ENCODE results near the gene GRHL3. TPM values are rescaled to one million over a fixed set of nuclear protein-coding genes. Genes with fewer than 3 reads are reported as not detected.

The GRHL3 gene
- total and polyA plus RNA-seq, 4 donors: 0.07 to 0.09 (median 0.09) TPM

DNA sequence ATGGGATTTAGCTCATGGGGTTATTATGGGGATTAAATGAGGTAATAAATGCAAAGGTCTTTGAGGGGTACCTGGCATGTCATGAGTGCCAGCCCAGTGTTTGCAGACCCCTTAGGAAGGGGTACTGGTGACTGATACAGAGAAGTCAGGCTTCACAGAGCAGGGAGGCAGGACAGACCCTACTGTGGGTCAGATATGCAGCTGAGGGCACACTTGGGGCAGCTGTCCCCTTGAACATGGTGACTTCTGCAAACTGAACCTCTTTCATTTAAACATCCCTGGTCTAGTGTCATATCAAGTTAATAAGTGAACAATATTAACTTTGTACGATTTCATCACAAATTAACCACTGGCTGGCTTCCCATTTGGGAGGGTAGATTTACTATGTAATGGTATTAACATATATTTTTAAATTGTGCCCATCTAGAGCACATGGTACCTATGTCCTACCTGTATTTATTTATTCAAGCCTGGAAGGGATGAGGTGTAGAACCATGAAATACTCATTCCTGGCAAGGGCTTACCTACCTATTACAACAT is 68.5 kb downstream of the GRHL3 start:
- Histone ChIP-seq H3K4me3 (ENCODE audit: low read depth in 1 of 3, low read length in 3 of 3) (no peak overlapping the region), H3K4me1 (ENCODE audit: control insufficient read depth in 4 of 4, insufficient read depth in 4 of 4, low read length in 3 of 4) (peaks cover 2 to 42% (median 42%) of the 10 kb centered on the region in 4 donors), H3K9me3 (ENCODE audit: control insufficient read depth in 4 of 4, low read length in 3 of 4) (no peaks in the 10 kb centered on the region), H3K36me3 (ENCODE audit: control insufficient read depth in 4 of 4, insufficient read depth in 3 of 4, low read depth in 1 of 4, low read length in 3 of 4) (no peaks in the 10 kb centered on the region), H3K27ac (ENCODE audit: low read depth in 1 of 2, low read length in 2 of 2) (peak overlapping the region; percentile 19 to 60), H3K27me3 (ENCODE audit: control insufficient read depth in 4 of 4, insufficient read depth in 4 of 4, low read length in 3 of 4) (no peaks in the 10 kb centered on the region), H3K9ac (ENCODE audit: low read depth in 1 of 2, low read length in 2 of 2) (no peak overlapping the region)
- TF ChIP-seq, protein P1, sequence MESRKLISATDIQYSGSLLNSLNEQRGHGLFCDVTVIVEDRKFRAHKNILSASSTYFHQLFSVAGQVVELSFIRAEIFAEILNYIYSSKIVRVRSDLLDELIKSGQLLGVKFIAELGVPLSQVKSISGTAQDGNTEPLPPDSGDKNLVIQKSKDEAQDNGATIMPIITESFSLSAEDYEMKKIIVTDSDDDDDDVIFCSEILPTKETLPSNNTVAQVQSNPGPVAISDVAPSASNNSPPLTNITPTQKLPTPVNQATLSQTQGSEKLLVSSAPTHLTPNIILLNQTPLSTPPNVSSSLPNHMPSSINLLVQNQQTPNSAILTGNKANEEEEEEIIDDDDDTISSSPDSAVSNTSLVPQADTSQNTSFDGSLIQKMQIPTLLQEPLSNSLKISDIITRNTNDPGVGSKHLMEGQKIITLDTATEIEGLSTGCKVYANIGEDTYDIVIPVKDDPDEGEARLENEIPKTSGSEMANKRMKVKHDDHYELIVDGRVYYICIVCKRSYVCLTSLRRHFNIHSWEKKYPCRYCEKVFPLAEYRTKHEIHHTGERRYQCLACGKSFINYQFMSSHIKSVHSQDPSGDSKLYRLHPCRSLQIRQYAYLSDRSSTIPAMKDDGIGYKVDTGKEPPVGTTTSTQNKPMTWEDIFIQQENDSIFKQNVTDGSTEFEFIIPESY (IDR thresholded peaks at IDR 0.05): no peak
- TF ChIP-seq, protein P2, sequence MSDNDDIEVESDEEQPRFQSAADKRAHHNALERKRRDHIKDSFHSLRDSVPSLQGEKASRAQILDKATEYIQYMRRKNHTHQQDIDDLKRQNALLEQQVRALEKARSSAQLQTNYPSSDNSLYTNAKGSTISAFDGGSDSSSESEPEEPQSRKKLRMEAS (IDR thresholded peaks at IDR 0.05): no peak
- TF ChIP-seq GABPA (IDR thresholded peaks at IDR 0.05 in 1 of 2, conservative IDR thresholded peaks at IDR 0.05 in 1 of 2) (no peak), JUND (IDR thresholded peaks at IDR 0.05) (no peak), FOXA2 (IDR thresholded peaks at IDR 0.05) (no peak), EGR1 (IDR thresholded peaks at IDR 0.05; ENCODE audit: low read depth in 2 of 2) (no peak), RAD21 (IDR thresholded peaks at IDR 0.05) (peak in 1 of 2 donors; percentile 5), NR2F2 (IDR thresholded peaks at IDR 0.05) (no peak), YY1 (IDR thresholded peaks at IDR 0.05) (no peak), FOXA1 (IDR thresholded peaks at IDR 0.05) (no peak), RXRA (IDR thresholded peaks at IDR 0.05) (peak in 1 of 2 donors; percentile 40), SP1 (IDR thresholded peaks at IDR 0.05) (peak; percentile 11), HNF4A (conservative IDR thresholded peaks at IDR 0.05) (peak in 1 of 2 donors; percentile 9), HNF4G (IDR thresholded peaks at IDR 0.05) (no peak)
- TF ChIP-seq, protein P3, sequence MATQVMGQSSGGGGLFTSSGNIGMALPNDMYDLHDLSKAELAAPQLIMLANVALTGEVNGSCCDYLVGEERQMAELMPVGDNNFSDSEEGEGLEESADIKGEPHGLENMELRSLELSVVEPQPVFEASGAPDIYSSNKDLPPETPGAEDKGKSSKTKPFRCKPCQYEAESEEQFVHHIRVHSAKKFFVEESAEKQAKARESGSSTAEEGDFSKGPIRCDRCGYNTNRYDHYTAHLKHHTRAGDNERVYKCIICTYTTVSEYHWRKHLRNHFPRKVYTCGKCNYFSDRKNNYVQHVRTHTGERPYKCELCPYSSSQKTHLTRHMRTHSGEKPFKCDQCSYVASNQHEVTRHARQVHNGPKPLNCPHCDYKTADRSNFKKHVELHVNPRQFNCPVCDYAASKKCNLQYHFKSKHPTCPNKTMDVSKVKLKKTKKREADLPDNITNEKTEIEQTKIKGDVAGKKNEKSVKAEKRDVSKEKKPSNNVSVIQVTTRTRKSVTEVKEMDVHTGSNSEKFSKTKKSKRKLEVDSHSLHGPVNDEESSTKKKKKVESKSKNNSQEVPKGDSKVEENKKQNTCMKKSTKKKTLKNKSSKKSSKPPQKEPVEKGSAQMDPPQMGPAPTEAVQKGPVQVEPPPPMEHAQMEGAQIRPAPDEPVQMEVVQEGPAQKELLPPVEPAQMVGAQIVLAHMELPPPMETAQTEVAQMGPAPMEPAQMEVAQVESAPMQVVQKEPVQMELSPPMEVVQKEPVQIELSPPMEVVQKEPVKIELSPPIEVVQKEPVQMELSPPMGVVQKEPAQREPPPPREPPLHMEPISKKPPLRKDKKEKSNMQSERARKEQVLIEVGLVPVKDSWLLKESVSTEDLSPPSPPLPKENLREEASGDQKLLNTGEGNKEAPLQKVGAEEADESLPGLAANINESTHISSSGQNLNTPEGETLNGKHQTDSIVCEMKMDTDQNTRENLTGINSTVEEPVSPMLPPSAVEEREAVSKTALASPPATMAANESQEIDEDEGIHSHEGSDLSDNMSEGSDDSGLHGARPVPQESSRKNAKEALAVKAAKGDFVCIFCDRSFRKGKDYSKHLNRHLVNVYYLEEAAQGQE (IDR thresholded peaks at IDR 0.05): no peak
- TF ChIP-seq, protein P4, sequence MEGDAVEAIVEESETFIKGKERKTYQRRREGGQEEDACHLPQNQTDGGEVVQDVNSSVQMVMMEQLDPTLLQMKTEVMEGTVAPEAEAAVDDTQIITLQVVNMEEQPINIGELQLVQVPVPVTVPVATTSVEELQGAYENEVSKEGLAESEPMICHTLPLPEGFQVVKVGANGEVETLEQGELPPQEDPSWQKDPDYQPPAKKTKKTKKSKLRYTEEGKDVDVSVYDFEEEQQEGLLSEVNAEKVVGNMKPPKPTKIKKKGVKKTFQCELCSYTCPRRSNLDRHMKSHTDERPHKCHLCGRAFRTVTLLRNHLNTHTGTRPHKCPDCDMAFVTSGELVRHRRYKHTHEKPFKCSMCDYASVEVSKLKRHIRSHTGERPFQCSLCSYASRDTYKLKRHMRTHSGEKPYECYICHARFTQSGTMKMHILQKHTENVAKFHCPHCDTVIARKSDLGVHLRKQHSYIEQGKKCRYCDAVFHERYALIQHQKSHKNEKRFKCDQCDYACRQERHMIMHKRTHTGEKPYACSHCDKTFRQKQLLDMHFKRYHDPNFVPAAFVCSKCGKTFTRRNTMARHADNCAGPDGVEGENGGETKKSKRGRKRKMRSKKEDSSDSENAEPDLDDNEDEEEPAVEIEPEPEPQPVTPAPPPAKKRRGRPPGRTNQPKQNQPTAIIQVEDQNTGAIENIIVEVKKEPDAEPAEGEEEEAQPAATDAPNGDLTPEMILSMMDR (IDR thresholded peaks at IDR 0.05; ENCODE audit: low read depth, low read length, missing input control): no peak
- TF ChIP-seq, protein P5, sequence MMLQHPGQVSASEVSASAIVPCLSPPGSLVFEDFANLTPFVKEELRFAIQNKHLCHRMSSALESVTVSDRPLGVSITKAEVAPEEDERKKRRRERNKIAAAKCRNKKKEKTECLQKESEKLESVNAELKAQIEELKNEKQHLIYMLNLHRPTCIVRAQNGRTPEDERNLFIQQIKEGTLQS (IDR thresholded peaks at IDR 0.05): peak; percentile 17
- no peak for DNase-seq (ENCODE audit: low spot score)
- WGBS: 25% methylated on average over 1 of the region's 1 CpG
